Measurements from ENCODE around the gene EML4.

GRCh38 chr2:42317486-42317885 lies 148.3 kb downstream of the EML4 start:
- no peak for TF ChIP-seq POLR2AphosphoS5 (IDR thresholded peaks at IDR 0.05; ENCODE audit: low read depth, low read length)
- TF ChIP-seq CTCF (IDR thresholded peaks at IDR 0.05) = no peak
- no peak for TF ChIP-seq ELF1 (IDR thresholded peaks at IDR 0.05)
- TF ChIP-seq NFIC (IDR thresholded peaks at IDR 0.05; ENCODE audit: borderline replicate concordance) = no peak
- TF ChIP-seq RFX5 (IDR thresholded peaks at IDR 0.05; ENCODE audit: low read length) = no peak
- no peak for TF ChIP-seq CHD2 (IDR thresholded peaks at IDR 0.05; ENCODE audit: low read length, partially characterized antibody)

Data from SK-N-SH (cell line).